Activated naive CD4-positive, alpha-beta T cell (primary cell): ENCODE results near the gene SIDT1.

Experiments used
- DNase-seq, 4 experiments: peaks; one replicate each; lab custom pipeline; 2025; lab: John Stamatoyannopoulos, UW

Gene SIDT1

GRCh38 chr3:113531826-113532697 lies at the start of gene SIDT1:
Gene SIDT1 (plus strand): TSS chr3:113532555. CDS start chr3:113533022, 467 bp downstream.
- peak; percentile 12 to 60 (median 33) for DNase-seq

GRCh38 chr3:113485161-113485609 lies 47.2 kb upstream of the SIDT1 start:
- peak in 2 of 4 experiments; percentile 10 to 23 for DNase-seq

GRCh38 chr3:113495035-113495434 lies 37.3 kb upstream of the SIDT1 start:
- peak in 2 of 4 experiments; percentile 1 to 14 for DNase-seq

GRCh38 chr3:113496924-113497323 lies 35.4 kb upstream of the SIDT1 start:
- no peak for DNase-seq

- no peak for DNase-seq
These were observed 33.9 kb upstream of the SIDT1 start for GRCh38 chr3:113498221-113499005.

GRCh38 chr3:113499081-113499480 lies 33.3 kb upstream of the SIDT1 start:
- DNase-seq, result no peak

GRCh38 chr3:113501597-113501996 lies 30.8 kb upstream of the SIDT1 start:
- DNase-seq, result no peak

- DNase-seq, result no peak
These were observed 26.5 kb upstream of the SIDT1 start for GRCh38 chr3:113505867-113506266.

GRCh38 chr3:113507501-113508067 lies 24.8 kb upstream of the SIDT1 start:
- no peak for DNase-seq

- DNase-seq, result no peak
These were observed 23.4 kb upstream of the SIDT1 start for GRCh38 chr3:113508966-113509365.

GRCh38 chr3:113514265-113514769 lies 18.0 kb upstream of the SIDT1 start:
- DNase-seq, result no peak

GRCh38 chr3:113516115-113516505 lies 16.2 kb upstream of the SIDT1 start:
- DNase-seq, result no peak

GRCh38 chr3:113521981-113522380 lies 10.4 kb upstream of the SIDT1 start:
- DNase-seq, result no peak

GRCh38 chr3:113523241-113523640 lies 9.1 kb upstream of the SIDT1 start:
- DNase-seq, result no peak

- peak; percentile 11 to 39 (median 28) for DNase-seq
These were observed 561 bp downstream of the SIDT1 start for GRCh38 chr3:113532698-113533533.

- DNase-seq, result peak in 2 of 4 experiments; percentile 7 to 19
These were observed 1.2 kb downstream of the SIDT1 start for GRCh38 chr3:113533534-113533892.

- peak in 1 of 4 experiments; percentile 2 for DNase-seq
These were observed 2.0 kb downstream of the SIDT1 start for GRCh38 chr3:113534365-113534764.

- DNase-seq, result no peak
These were observed 3.5 kb downstream of the SIDT1 start for GRCh38 chr3:113535898-113536297.

- DNase-seq, result no peak
These were observed 4.3 kb downstream of the SIDT1 start for GRCh38 chr3:113536627-113537101.

GRCh38 chr3:113537155-113537554 lies 4.8 kb downstream of the SIDT1 start:
- DNase-seq, result no peak

- no peak for DNase-seq
These were observed 9.2 kb downstream of the SIDT1 start for GRCh38 chr3:113541519-113541918.
